Putamen (tissue), 1 donor: ENCODE measurements around the gene HSPG2.
"Not testable (repeated sequence)": the region's sequence is repeated elsewhere in the genome, so short reads cannot be mapped to it uniquely, and the experiment has no call there.

Experiments
- DNase-seq: peaks from one replicate; pipeline ENCODE4 v3.0.0-alpha.2; 2016; ENCODE audit warnings: low spot score

HSPG2 gene

DNA sequence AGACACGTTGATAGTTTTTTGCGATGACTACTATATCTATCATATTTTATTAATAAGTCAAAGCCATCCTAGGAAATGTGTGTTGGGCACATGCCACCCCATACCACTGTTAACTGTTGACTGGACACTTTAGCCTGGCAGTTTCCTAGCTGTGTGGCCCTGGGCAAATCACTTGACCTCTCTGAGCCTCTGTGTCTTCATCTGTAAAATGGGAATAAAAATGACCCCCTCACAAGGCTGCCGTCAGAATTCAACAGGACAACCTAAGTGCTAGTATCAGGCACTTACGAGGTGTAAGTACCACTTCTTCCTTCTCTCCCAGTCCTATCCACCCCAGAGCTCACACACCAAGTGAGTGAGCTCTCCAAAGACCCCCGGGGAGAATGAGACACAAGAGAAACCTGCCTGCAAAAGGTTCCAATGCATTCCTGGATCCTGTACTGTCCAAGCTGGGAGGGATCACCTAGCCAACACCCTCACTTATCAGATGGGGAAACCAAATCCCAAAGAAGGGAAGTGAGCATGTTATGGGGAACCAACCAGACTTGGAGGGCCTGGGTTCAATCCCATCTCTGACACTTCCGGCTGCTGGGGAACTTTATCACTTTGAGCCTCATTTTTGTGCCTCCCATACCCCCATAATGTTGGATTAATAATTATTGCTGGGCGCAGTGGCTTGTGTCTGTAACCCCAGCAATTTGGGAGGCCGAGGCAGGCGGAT is 24.9 kb downstream of the HSPG2 start:
- DNase-seq, result no peak

DNA sequence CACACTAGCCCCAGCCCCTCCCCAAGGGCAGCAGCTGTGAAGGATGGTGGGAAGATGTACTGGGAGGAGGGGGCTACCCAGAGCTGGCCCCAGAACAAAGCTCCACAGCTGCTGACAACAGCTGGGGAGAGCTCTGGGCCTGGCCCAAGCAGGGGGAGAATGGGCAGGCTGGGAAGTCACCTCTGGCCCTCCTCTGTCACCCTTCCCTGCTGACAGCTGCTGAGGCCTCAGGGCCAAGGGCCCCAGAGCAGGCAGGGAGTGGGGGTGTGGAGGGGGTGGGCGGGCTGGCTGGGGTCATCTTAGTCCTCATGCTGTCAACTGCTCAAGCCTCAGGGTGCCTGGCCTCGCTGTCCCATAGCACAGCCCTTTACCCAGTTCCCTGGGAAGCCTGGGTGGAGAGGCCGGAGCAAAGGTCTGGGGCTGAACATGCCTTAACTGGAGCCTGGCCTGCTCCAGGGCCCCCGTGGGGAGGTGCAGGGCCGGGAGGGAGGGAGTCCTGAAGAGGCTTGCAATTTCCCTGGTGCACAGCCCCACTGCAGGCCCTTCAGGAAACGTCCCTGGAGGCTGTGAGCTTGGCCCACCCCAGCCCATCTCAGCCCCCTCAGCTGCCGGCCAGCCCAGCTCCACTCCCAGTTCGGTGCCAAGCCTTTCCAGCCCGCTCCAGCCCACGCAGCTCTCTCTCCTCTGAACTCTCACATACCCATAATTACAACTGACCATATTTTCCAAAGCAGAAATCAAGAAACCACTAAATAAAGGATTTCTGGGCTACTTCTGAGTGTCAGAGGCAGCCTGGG is 25.7 kb downstream of the HSPG2 start:
- DNase-seq, result no peak

DNA sequence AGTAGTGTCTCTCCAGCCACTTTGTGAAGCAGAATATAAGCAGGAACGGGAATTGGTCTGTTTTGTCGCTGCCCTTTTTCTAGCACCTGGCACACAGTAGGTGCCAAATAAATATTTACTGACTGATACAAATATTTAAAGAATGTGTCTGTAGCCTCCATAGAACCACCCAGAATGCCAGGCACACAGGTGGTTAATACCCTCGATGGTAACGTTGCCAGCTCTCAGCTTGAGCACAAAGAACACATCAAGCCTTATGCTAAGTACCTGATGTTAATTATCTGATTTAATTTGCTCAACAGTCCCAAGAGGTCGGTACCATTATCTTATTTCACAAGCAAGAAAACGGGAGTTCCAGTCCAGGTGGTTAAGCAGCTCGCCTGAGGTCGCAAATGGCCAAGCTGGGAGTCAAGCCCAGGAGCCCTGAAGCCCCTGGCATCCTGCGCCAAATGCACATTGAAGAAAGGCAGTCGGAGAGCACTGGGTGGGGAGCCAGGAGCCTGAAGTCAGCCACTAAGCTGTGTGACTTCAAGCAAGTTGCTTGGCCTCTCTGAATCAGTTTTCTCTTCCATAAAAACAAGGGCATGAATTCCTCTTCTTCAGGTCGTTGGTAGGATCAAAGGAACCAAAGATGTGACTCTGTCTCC is 26.4 kb downstream of the HSPG2 start:
- no peak for DNase-seq

DNA sequence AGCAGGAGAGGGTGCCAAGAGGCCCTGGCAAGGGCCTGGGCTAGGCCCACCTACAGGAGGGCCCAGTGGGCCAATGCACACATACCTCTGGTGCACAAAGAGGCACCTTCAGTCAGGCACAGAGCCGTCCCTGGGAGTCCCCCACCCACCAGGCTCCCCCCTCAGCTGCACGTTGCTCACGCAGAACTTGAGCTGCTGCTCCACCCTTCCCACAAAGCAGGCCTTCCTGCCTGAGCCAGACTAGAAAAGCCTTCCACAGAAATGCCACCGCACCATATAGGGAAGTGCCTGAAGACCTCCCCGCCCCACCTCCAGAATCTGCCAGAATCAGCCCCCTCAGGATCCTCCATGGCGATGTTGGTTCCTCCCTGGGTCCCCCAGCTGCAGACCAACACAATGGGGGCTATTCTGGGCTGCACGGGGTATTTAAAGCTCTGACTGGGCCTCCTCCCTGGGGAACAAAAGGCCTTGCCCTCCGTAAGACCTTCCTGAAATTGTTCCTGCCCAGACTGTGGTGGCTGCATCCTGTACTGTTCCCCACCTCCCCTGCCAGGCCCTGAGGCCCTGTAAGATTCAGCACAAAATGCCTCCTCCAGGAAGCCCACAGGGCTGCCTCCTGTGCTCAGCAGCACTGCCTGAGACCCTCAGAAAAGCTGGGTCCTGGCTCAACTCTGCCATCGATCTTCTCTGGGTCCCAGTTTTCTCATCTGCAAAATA is 27.2 kb downstream of the HSPG2 start:
- no peak for DNase-seq

DNA sequence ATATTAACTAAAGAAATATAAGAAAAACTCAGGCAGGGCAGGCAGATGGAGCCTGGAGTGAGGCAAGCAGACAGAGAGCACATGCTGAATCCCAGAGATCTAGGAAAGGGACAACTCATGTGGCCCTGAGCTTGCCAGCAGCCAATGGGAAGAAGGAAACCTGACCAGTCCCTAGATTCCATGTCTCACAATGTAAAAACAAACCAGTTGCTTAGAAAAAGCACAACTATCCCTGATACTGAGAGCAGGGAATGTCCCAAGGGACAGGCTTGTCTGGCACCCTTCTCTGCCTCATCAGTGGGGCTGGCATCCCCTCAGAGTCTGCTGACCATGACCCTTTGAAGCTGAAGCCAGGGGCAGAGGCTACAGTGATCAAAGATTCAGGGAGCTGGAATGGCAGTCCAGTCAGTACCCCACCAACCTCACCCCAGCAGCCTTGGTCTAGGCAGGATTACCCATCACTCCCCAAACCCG is 27.8 kb downstream of the HSPG2 start:
- no peak for DNase-seq

DNA sequence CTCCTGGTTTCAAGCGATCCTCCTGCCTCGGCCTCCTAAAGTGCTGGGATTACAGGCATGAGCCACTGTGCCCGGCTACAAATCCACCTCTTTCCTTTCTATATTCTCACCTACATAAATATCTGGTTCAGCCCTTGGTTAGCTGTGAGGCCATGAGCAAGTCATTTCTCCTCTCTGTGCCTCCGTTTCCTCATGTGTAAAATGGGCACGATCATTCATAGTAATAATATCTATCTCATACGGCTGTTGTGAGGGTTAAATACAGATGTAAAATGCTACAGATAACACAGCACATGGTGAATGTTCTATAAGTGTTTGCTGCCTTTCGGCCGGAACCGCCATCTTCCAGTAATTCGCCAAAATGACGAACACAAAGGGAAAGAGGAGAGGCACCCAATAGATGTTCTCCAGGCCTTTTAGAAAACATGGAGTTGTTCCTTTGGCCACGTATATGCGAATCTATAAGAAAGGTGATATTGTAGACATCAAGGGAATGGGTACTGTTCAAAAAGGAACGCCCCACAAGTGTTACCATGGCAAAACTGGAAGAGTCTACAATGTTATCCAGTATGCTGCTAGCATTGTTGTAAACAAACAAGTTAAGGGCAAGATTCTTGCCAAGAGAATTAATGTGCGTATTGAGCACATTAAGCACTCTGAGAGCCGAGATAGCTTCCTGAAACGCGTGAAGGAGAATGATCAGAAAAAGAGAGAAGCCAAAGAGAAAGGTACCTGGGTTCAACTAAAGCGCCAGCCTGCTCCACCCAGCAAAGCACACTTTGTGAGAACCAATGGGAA is 29.2 kb downstream of the HSPG2 start:
- DNase-seq, result not testable (repeated sequence)

DNA sequence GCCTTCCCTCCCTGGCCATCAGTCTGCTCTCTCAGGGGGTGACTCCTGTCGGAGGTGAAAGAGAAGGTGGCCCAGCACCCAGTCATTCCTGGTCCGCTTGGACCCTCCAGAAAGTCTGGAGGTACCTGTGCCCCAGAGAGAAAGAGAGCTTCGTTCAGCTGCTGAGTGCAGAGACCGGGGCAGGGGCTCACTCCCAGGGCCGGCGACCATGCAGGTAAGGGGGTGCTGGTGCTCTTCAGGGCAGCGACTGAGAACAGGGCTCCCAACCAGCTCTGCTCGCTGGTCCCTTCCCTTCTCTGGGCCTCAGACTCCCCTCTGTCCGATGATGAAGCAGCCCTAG is 30.1 kb downstream of the HSPG2 start:
- DNase-seq, result no peak

DNA sequence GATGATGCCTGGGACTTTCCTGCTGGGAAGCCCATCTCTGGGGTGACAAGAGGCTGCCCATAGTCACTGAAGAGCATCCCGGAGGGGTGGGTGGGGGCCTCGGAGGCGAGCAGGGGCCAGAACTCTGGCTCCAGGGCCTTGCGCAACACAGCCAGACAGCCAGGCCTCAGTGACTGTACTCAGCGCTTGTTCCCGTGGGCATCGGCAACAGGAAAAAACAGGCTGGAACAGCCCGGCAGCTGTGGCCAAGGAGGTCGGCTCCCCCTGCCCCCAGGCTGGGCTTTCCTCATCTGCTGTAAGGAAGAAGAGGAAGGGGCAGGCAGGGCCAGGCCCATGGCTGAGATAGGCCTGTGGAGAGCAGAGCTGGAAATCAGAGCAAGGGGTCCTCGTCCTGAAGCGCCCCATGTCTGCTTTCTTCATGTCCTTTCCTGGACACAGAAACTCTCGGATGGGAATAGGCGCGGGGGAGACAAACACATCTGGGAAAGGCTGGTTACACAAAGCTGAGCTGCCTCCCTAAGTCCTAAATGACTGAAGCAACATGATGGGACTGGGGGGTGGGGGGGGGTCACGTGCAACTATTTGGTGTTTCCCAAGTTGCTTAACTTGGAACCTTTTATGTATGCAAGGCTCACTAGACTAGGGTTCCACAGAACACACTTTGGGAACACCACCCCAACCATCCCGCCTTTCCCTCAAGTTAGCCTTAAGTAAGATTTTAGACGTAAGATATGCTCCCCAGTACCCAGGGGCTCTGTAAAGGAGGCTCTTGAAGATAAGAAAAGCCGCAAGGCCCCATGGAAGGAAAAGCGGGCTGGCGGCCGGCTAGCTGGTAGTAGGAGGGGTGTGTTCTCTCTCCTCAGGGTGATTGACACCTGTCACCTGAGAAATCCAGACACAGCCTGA is 30.7 kb downstream of the HSPG2 start:
- no peak for DNase-seq

DNA sequence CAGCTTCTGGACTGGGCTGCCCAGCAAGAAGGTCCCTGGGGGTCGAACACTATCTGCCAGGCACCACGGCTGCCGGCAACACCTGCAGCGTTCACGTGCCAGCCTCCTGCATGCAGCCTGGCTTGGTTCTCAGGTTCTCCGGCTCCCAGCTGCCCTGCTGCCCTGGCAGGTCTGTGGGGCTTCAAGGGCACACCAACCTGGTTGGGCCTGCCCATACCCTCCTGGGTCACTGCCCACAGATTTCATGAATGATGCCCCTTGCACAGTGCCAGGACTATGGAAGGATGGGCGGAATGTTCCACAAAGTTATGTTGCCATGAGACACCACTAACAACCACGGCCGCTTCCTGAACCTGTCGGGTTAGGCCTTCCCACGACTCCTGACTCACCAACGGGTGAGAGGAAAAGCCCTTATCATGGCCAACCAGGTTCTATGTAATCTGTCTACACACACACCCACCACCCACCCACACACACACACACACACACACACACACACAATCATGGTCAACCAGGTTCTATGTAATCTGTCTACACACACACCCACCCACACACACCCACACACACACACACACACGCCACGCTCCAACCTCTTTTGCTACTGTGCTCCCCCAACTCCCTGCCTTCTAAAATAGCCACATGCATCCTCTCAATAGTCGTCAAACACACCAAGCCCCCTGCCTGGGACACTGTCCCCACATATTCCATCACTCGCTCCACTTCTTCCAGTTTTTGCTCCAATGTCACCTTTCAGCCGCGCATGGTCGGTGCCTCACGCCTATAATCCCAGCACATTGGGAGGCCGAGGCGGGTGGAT is 32.2 kb downstream of the HSPG2 start:
- DNase-seq, result no peak

DNA sequence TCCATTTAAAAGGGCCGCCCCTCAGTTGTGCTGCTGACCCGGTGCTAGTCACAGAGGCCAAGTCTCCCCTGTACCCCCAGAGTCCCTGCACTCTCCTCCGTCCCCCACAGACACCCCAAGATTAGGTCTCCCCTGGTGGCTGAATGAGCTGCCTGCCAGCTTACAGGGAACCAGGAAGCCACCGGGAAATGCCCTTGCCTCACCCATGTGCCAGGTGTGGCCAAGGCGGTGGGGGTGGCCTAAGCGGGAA is 32.7 kb downstream of the HSPG2 start:
- DNase-seq, result no peak

DNA sequence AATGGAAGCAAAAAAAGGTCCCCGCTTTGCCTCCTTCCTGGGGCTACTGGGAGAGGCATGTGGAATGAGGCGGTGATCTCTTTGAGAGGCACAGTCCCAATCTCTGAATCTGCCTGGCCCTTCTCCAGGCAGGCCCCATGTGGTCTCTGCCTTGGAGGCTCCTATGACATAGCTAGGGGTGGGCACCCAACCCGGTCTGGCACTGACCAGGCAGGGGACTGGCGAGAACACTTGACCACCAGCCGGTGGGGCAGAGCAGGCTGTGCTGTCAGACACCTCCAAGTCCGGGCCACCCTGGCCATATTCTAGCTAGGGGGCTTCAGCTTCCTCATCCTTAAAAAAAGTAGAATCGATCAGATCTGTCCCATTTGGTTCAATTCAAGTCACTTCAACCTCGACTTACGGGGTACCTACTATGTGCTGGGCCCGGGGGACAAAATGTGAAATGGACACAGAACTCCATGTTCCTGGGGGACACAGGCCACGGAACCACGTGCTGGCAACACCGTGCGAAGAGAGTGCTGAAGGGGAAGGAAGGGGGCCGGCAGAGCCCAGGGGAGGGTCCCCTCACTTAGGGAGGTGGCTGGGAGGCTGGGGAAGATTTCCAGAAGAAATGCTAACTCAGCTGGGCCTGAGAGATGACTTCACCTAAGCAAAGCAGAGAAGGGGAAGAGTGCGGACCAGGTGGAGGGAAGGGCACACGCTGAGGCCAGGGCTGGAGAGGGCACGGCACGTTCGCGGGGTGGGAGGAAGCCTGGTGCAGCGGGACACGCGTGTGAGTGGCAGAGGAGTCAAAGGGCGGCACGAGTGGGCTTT is 33.3 kb downstream of the HSPG2 start:
- no peak for DNase-seq

DNA sequence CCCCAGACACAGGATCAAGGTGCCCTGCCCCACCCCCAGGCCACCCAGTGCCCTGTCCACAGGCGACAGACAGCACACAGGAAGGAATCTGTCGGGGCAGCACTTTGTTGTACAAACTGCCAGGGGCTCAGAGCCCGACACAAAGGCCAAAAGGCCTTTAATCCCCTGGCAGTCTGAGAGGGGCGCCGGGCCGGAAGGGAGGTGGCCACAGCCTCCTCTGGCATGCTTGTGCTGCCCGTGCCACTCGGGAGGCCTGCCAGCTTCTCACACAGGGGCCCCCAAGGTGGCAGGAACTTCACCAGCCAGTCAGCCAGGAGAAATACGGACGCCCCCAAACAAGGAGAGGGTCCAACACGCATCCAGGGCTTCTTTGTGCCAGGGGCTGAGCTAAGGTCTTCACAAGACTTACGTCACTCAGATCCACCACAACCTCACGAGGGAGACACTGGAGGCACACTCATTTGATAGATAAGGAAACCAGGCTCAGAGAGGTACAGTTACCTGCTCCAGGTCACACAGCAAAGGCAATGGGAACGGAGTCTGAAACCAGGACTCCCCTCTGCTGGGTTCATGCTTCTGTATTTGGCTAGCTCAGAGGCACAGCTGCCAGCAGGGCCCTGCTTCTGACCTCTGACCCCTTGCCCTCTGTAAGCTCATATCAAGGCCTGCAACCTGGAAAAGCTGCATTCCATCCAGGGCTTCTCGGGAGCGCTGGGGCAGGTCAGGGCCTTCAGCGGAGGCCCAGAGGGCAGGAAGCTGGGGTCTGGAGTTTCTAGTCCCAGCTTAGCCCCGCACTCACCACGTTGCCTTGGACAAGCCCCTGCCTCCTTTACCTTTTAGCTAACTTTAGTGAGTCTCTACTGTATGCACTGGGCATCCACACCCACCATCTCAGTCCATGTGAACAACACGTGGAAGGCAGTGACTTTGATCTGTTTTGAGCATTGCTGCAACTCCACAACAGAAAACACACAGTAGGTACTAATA is 34.8 kb downstream of the HSPG2 start:
- DNase-seq, result no peak

DNA sequence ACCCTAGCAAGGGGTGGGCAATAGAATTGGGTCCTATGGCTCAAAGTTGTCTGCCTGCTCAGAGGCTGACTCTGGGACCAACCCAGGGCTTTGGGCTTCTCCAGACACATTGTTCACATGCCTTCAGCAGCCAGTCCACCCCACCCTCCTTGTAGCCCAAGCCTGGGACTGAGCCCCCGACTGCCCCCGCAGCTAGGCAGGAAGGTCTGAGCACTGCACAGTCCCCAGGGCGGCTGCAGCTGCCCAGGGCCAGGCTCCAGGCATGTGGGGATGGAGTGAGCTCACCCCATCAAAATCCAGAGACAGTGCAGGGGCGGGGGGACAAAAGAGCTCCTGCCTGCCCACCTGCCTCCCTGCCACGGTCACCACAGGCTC is 35.6 kb downstream of the HSPG2 start:
- no peak for DNase-seq

DNA sequence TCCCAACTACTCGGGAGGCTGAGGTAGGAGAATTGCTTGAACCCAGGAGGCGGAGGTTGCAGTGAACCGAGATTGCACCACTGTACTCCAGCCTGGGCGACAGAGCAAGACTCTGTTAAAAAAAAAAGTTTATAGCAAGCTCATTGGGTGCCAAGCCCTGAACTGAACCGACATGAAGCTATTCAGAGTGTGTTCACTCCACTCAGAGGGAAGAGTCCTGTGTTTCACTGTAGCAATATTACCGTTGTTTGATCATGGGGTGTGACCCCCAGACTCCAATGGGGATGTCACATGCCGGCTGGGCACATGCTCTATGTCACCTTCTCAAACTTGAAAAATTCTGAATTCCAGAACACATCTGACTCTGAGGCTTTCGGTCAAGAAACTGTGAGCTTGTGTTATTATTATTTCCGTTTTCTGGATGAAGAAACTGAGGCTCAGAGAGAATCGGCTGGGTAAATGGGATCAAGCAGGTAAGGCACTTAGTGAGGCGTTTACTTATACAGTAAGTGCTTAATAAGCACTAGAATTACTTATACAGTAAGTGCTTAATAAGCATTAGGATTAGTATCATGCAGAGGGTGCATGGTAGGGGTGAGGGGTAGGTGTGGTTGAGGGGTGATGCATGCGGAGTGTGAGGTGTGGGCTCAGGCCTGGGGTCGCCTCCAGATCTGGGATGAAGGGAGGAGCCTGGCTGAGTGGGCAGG is 36.2 kb downstream of the HSPG2 start:
- DNase-seq, result no peak

DNA sequence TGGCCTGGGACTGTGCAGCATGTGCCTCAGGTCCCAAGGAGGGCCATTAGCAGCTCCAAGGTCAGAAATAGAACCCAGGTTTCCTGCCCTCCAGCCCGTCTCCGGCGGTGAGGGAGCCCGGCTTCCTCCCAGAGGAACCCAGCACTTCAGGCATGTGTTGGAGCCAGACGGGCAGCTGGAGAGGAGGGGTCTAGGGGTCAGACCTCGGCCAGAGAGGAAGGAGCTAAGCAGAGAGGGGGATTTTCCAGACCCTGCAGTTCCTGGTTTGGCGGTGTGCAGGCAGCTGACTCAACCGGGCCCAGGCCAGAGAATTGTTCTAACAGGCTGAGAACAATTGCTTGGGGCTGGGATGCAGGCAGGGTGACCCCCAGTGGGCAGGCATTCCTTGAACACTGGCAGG is 37.1 kb downstream of the HSPG2 start:
- no peak for DNase-seq

DNA sequence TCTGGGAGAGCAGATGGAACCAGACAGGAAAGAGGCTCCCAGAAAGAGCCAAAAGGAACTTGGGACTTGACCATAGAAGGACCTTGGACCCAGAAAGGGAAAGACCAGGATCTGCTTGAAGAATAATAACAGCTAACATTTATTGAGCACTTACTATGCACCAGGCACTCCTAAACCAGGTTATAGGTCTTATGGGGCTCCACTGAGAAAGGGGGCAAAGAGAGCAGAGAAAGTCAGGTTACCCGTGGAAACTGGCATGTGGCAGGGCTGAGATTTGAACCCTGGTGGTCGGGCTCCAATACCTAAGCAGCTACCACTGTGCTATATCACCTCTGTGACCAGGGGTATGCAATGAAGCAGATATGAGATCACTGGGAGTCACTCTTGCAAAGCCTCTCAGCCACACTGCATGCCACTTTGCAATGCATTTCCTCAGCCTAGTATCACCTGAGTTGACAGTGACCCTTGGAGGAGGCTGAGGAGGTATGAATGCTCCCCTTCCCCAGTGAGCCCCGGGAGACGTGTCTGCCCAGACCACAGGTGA is 37.8 kb downstream of the HSPG2 start:
- DNase-seq, result no peak
